Sigmoid colon (tissue), 4 donors: ENCODE measurements around the gene TOX3.

Source experiments
- EP300 ChIP-seq, 4 donors: sonication (generic); formaldehyde crosslinking; IDR thresholded peaks; one replicate each; pipeline ENCODE4 v1.6.1; 2017; ENCODE audit warnings: antibody characterized with exemption in 4 of 4
- POLR2A ChIP-seq, 2 donors: fragments of 450-650 bp; IDR thresholded peaks; one replicate each; pipeline ENCODE4 v1.6.1; 2016; ENCODE audit warnings: antibody characterized with exemption in 2 of 2, mild to moderate bottlenecking in 2 of 2, moderate library complexity in 2 of 2
- POLR2AphosphoS5 ChIP-seq, 4 donors: sonication (generic); formaldehyde crosslinking; IDR thresholded peaks; one replicate each; pipeline ENCODE4 v1.6.1; 2017; ENCODE audit warnings: antibody characterized with exemption in 4 of 4
- TF ChIP-seq, protein P1 (sequence below), 4 experiments: fragments of 450-650 bp in 3 of 4; fragments of 200-600 bp in 1 of 4; IDR thresholded peaks; one replicate each; pipeline ENCODE4 v1.5.1; 2016 to 2019; ENCODE audit warnings: antibody characterized with exemption in 4 of 4, mild to moderate bottlenecking in 3 of 4, moderate library complexity in 2 of 4

DNA sequence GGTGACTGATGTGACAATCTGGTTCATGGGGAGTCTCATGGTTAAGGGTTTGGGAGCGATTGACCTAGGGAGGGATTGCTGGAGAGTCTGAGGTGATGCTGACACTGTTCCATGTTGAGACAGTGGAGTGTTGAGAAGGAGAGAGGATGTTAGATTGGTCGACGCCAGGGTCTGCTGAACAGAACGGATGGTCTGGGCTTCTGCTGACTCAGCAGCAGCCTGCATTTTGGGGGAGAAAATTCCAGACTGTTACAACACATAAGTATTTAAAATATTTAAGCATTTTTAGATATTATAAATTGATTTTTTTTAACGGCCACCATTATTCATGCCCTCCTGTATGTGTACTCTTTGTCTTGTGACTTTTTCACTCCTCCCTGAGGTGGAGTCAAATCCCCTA is 107.2 kb downstream of the TOX3 start:
- TF ChIP-seq POLR2AphosphoS5 (IDR thresholded peaks at IDR 0.05) (no peak), EP300 (IDR thresholded peaks at IDR 0.05) (no peak), POLR2A (IDR thresholded peaks at IDR 0.05) (no peak)
- TF ChIP-seq, protein P1, sequence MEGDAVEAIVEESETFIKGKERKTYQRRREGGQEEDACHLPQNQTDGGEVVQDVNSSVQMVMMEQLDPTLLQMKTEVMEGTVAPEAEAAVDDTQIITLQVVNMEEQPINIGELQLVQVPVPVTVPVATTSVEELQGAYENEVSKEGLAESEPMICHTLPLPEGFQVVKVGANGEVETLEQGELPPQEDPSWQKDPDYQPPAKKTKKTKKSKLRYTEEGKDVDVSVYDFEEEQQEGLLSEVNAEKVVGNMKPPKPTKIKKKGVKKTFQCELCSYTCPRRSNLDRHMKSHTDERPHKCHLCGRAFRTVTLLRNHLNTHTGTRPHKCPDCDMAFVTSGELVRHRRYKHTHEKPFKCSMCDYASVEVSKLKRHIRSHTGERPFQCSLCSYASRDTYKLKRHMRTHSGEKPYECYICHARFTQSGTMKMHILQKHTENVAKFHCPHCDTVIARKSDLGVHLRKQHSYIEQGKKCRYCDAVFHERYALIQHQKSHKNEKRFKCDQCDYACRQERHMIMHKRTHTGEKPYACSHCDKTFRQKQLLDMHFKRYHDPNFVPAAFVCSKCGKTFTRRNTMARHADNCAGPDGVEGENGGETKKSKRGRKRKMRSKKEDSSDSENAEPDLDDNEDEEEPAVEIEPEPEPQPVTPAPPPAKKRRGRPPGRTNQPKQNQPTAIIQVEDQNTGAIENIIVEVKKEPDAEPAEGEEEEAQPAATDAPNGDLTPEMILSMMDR (IDR thresholded peaks at IDR 0.05), result no peak
